Gastrocnemius medialis (tissue), 4 donors: ENCODE data around the gene RPUSD1. TPM values are rescaled to one million over a fixed set of nuclear protein-coding genes. Genes with fewer than 3 reads are reported as not detected.

ENCODE experiments used
- ATAC-seq, 2 donors: fragments of 150-250 bp; one replicate each; pipeline ENCODE4 v1.9.1; 2016
- DNase-seq, 2 donors: peaks; one replicate each; pipeline ENCODE4 v3.0.0-alpha.2; 2019
- H3K27ac ChIP-seq, 4 donors: fragments of 200-600 bp; sonication (generic); 1 replicate in 1 of 4; 2 replicates in 3 of 4; pipeline ENCODE4 v1.5.1; 2016 to 2018; ENCODE audit warnings: mild to moderate bottlenecking in 2 of 4, moderate library complexity in 1 of 4
- H3K27me3 ChIP-seq, 3 donors: fragments of 200-600 bp; sonication (generic) in 2 of 3; 1 replicate in 1 of 3; 2 replicates in 2 of 3; pipeline versions ENCODE4 v1.5.1 to v1.6.0; 2016 to 2019; ENCODE audit warnings: mild to moderate bottlenecking in 1 of 3, moderate library complexity in 1 of 3
- H3K36me3 ChIP-seq, 2 donors: fragments of 200-600 bp; sonication (generic) in 1 of 2; one replicate each; pipeline ENCODE4 v1.5.1; 2017 to 2018
- H3K4me1 ChIP-seq, 2 donors: fragments of 200-600 bp; sonication (generic) in 1 of 2; one replicate each; pipeline ENCODE4 v1.5.1; 2016 to 2017; ENCODE audit warnings: mild to moderate bottlenecking in 2 of 2
- H3K4me3 ChIP-seq, 4 donors: fragments of 200-600 bp; sonication (generic) in 3 of 4; 1 replicate in 1 of 4; 2 replicates in 3 of 4; pipeline ENCODE4 v1.5.1; 2016 to 2019; ENCODE audit warnings: mild to moderate bottlenecking in 2 of 4
- H3K9me3 ChIP-seq, 3 donors: fragments of 200-600 bp; sonication (generic) in 2 of 3; 1 replicate in 1 of 3; 2 replicates in 2 of 3; pipeline ENCODE4 v1.5.1; 2016 to 2019
- POLR2A ChIP-seq, 2 donors: fragments of 450-650 bp; IDR thresholded peaks; one replicate each; pipeline ENCODE4 v1.6.1; 2017; ENCODE audit warnings: antibody characterized with exemption in 2 of 2, mild to moderate bottlenecking in 2 of 2, moderate library complexity in 2 of 2
- in situ Hi-C, 4 donors: fragments of 200-750 bp; cut with MboI; loops; one replicate each; pipeline versions ENCODE4 v1.15.0 to v1.8.0; 2017; ENCODE audit warnings: low sequenced_read_pairs in 4 of 4
- intact Hi-C: fragments of 100-400 bp; cut with DNase I; formaldehyde crosslinking; loops from one replicate; pipeline ENCODE4 v1.15.1; 2023; ENCODE audit warnings: low total_unique reads
- total RNA-seq, 4 donors: library from RNA; depleted of rRNA; stranded (reverse); fragments of >200 nt; gene quantifications; one replicate each; pipeline versions ENCODE4 v1.1.0 to v1.2.3, GENCODE V29; 2016
- TF ChIP-seq, protein P1 (sequence below), 5 experiments: fragments of 450-650 bp in 3 of 5; fragments of 200-600 bp in 2 of 5; sonication (generic) in 2 of 5; IDR thresholded peaks in 4 of 5; conservative IDR thresholded peaks in 1 of 5; 1 replicate in 4 of 5; 2 replicates in 1 of 5; pipeline ENCODE4 v1.5.1; 2016 to 2019; ENCODE audit warnings: antibody characterized with exemption in 5 of 5, mild to moderate bottlenecking in 3 of 5, moderate library complexity in 3 of 5

RPUSD1 gene
- total RNA-seq, 4 donors from 2014 or later: 7.8 to 23.8 (median 15.2) TPM

- no peak for DNase-seq
- peaks cover 15 to 27% (median 24%) of the 10 kb centered on the region in 3 donors for H3K27me3 ChIP-seq
- no peaks in the 10 kb centered on the region for H3K4me1 ChIP-seq
- in situ Hi-C loops (no loop called here), intact Hi-C loops (no loop called here)
- H3K27ac ChIP-seq: no peak overlapping the region
- no peak for ATAC-seq
- no peak overlapping the region for H3K4me3 ChIP-seq
- H3K9me3 ChIP-seq: peaks cover 0 to 13% (median 0%) of the 10 kb centered on the region in 3 donors
- no peaks in the 10 kb centered on the region for H3K36me3 ChIP-seq
- TF ChIP-seq POLR2A (IDR thresholded peaks at IDR 0.05): no peak
- TF ChIP-seq, protein P1, sequence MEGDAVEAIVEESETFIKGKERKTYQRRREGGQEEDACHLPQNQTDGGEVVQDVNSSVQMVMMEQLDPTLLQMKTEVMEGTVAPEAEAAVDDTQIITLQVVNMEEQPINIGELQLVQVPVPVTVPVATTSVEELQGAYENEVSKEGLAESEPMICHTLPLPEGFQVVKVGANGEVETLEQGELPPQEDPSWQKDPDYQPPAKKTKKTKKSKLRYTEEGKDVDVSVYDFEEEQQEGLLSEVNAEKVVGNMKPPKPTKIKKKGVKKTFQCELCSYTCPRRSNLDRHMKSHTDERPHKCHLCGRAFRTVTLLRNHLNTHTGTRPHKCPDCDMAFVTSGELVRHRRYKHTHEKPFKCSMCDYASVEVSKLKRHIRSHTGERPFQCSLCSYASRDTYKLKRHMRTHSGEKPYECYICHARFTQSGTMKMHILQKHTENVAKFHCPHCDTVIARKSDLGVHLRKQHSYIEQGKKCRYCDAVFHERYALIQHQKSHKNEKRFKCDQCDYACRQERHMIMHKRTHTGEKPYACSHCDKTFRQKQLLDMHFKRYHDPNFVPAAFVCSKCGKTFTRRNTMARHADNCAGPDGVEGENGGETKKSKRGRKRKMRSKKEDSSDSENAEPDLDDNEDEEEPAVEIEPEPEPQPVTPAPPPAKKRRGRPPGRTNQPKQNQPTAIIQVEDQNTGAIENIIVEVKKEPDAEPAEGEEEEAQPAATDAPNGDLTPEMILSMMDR (IDR thresholded peaks at IDR 0.05 in 4 of 5, conservative IDR thresholded peaks at IDR 0.05 in 1 of 5): no peak
These were observed 44.6 kb upstream of the RPUSD1 start for GRCh38 chr16:832652-833336.

DNA sequence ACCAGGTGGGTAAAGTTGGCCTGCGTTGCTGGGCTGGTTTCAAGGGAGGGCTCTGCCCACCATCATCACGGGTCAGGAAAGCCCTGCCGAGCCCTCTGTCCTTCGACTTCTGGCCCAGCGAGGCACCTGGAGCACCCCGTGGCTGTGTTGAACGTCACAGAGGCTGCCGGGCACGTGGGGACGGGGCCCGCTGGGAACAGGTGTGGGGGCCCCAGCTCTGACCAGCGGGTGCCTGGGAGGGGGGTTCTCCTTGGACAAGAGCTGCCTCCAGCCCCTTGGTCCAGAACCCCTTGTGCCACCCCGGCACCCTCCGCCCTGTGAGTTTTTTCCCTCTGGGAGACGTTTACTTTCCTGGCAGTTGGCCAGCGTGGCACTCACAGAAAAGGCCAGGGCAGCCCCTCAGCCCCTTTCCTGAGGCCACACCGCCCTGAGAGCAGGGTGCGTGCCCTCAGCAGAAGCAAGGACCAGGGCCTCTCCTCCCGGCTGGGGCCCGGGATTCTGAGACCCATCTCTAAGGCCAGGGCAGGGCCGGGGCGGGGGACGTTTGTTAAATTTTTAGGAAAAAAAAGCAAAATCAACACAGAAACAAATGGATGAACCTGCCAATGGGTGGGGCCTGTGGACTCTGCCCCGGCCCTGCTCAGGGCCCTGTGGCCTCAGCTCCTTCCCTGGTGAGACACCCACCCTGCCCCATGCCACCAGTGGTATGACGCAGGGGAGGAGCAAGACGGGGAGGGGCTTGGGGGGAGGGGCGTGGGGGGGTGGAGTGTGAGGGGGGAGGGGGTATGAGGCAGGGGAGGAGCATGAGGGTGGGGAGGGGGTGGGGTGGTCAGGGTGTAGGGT is 43.6 kb upstream of the RPUSD1 start:
- TF ChIP-seq POLR2A (IDR thresholded peaks at IDR 0.05): no peak
- TF ChIP-seq, protein P1 (IDR thresholded peaks at IDR 0.05 in 4 of 5, conservative IDR thresholded peaks at IDR 0.05 in 1 of 5): no peak
- in situ Hi-C loops (no loop called here), intact Hi-C loops (no loop called here)
- DNase-seq: no peak
- Histone ChIP-seq H3K4me1 (no peaks in the 10 kb centered on the region), H3K36me3 (no peaks in the 10 kb centered on the region), H3K9me3 (peaks cover 0 to 9% (median 0%) of the 10 kb centered on the region in 3 donors), H3K4me3 (no peak overlapping the region), H3K27me3 (peaks cover 15 to 27% (median 24%) of the 10 kb centered on the region in 3 donors), H3K27ac (no peak overlapping the region)
- ATAC-seq: no peak

- DNase-seq (no peak), ATAC-seq (no peak)
- H3K36me3 ChIP-seq: no peaks in the 10 kb centered on the region
- intact Hi-C loops: no loop called here
- TF ChIP-seq POLR2A (IDR thresholded peaks at IDR 0.05): no peak
- TF ChIP-seq, protein P1 (IDR thresholded peaks at IDR 0.05 in 4 of 5, conservative IDR thresholded peaks at IDR 0.05 in 1 of 5): no peak
- no peaks in the 10 kb centered on the region for H3K4me1 ChIP-seq
- no peak overlapping the region for H3K4me3 ChIP-seq
- H3K27ac ChIP-seq: no peak overlapping the region
- peaks cover 18 to 24% (median 23%) of the 10 kb centered on the region in 3 donors for H3K27me3 ChIP-seq
- in situ Hi-C loops: no loop called here
- H3K9me3 ChIP-seq: peaks cover 0 to 3% (median 0%) of the 10 kb centered on the region in 3 donors
These were observed 42.8 kb upstream of the RPUSD1 start for GRCh38 chr16:830871-831570.

DNA sequence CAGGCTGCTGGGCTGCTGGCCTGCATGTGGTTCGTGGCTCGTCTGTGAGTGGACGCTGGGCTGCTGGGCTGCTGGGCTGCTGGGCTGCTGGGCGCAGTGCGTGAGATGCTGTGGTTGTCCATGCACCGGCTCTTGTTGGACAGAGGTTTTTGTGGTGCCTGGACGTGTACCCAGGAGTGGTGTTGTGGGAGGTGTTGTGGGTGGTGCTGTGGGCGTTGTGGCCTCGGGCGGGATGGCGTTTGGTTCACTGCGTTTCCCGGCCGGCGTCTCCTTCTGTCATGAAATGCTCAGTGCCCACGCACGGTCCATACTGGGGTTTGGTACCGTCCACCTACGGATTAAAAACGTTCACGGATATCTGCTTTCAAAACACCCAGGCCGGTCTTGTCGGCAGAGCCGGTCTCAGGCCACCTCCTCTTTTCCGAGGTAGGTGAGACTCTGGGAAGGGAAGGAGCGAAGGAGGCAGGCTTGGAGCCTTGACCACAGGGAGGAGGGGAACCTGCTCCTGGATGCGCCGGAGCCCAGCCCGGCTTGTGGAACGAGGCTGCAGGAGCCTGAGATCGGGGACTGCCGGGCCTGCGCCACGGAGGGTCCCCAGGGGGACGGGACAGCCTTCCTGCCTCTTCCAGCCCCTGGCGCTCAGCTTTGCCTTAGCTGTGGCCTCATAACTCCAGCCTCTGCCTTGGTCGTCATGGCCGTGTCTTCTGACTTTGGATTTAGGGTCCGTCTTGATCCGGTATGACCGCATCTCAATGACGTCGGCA is 42.1 kb upstream of the RPUSD1 start:
- DNase-seq: no peak
- TF ChIP-seq, protein P1 (IDR thresholded peaks at IDR 0.05 in 4 of 5, conservative IDR thresholded peaks at IDR 0.05 in 1 of 5): no peak
- no peak for TF ChIP-seq POLR2A (IDR thresholded peaks at IDR 0.05)
- Histone ChIP-seq H3K27ac (no peak overlapping the region), H3K9me3 (no peaks in the 10 kb centered on the region), H3K4me1 (no peaks in the 10 kb centered on the region), H3K36me3 (no peaks in the 10 kb centered on the region), H3K27me3 (peaks cover 23 to 31% (median 23%) of the 10 kb centered on the region in 3 donors), H3K4me3 (no peak overlapping the region)
- intact Hi-C loops (no loop called here), in situ Hi-C loops (no loop called here)
- no peak for ATAC-seq
